ENCODE measurements around the gene CNTNAP5.

Gene CNTNAP5

DNA sequence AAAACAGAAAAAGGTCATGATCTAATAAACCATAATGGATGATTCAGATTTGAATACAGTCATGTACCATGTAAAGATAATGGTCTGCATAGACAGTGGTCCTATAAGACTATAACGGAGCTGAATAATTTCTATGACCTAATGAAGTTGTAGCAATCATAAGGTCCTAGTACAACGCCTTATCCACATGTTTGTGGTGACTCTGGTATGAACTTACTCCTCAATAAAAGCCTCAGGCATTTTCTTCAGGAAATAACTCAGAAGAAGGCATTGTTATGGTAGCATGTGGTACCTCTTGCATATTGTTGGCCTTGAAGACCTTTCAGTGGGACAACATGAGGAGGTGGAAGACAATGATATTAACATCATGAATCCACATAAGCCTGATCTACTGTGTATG, 883.3 kb downstream of the CNTNAP5 start:
- H3K36me3 Mint-ChIP-seq (ENCODE audit: low read depth) = no peaks in the 10 kb centered on the region
- DNase-seq (ENCODE audit: low spot score) = no peak
- H3K4me1 Mint-ChIP-seq (ENCODE audit: low read depth) = no peaks in the 10 kb centered on the region
- no peaks in the 10 kb centered on the region for H3K27me3 Mint-ChIP-seq (ENCODE audit: low read depth)
- no peak overlapping the region for H3K4me3 Mint-ChIP-seq
- peaks cover 5% of the 10 kb centered on the region for H3K9me3 Mint-ChIP-seq
- H3K27ac Mint-ChIP-seq = no peak overlapping the region

DNA sequence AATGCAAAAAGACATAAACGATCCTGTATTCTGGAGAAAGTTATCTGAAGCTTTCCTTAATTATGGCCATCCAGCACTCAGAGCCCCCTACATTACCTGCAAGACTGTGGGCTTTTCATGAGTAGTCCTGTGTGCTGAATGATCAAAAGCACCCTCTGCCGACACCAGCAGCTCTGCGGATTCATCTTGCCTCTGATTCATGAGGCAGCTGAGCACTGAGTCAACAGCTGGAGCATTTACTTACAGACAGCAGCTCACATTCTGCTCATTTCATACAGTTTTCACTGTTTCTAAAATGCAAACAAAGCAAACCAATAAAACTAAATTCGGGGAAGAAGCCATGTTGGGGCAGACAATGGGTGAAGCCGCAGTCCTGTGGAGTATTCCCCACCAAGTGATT, 886.5 kb downstream of the CNTNAP5 start:
- Mint-ChIP-seq H3K4me1 (ENCODE audit: low read depth) (no peaks in the 10 kb centered on the region), H3K9me3 (peaks cover 10% of the 10 kb centered on the region), H3K27me3 (ENCODE audit: low read depth) (no peaks in the 10 kb centered on the region), H3K4me3 (no peak overlapping the region), H3K27ac (no peak overlapping the region), H3K36me3 (ENCODE audit: low read depth) (no peaks in the 10 kb centered on the region)
- no peak for DNase-seq (ENCODE audit: low spot score)

DNA sequence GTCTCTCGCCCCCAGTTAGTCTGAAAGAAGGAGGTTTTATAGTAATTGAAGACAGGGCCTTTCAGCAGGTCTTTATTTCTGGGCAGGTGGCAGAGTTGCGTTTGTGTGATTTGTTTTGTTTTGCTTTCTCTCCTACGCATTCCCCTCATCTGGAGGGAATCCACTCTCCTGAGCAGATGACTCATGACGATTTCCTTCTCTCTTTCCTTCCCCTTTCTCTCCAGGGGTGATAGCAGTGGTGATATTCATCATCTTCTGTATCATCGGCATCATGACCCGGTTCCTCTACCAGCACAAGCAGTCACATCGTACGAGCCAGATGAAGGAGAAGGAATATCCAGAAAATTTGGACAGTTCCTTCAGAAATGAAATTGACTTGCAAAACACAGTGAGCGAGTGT, 888.8 kb downstream of the CNTNAP5 start:
- Mint-ChIP-seq H3K27me3 (ENCODE audit: low read depth) (no peaks in the 10 kb centered on the region), H3K27ac (no peak overlapping the region), H3K4me3 (no peak overlapping the region), H3K9me3 (peaks cover 23% of the 10 kb centered on the region), H3K36me3 (ENCODE audit: low read depth) (no peaks in the 10 kb centered on the region), H3K4me1 (ENCODE audit: low read depth) (no peaks in the 10 kb centered on the region)
- no peak for DNase-seq (ENCODE audit: low spot score)

DNA sequence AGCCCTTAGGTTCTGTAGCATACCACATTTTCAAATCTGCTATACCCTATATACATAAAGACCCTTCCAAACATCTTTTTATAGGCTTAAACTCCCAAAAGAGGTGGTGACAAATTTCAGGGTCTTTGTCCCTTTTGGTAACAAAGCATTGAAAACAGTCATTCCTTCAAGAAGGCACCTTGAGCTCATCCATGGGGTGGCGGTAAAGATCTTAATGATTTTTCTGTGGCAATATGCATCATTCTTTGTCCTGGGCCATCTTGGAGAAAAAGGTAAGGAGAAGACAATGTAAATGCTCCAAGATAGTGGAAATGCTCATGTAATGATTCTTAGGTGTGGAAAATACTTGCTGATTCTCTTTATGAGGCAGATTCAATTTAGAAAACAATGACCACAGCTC, 890.5 kb downstream of the CNTNAP5 start:
- no peaks in the 10 kb centered on the region for H3K27me3 Mint-ChIP-seq (ENCODE audit: low read depth)
- H3K27ac Mint-ChIP-seq = no peak overlapping the region
- peaks cover 30% of the 10 kb centered on the region for H3K9me3 Mint-ChIP-seq
- no peak for DNase-seq (ENCODE audit: low spot score)
- H3K4me1 Mint-ChIP-seq (ENCODE audit: low read depth) = no peaks in the 10 kb centered on the region
- no peak overlapping the region for H3K4me3 Mint-ChIP-seq
- H3K36me3 Mint-ChIP-seq (ENCODE audit: low read depth) = no peaks in the 10 kb centered on the region

DNA sequence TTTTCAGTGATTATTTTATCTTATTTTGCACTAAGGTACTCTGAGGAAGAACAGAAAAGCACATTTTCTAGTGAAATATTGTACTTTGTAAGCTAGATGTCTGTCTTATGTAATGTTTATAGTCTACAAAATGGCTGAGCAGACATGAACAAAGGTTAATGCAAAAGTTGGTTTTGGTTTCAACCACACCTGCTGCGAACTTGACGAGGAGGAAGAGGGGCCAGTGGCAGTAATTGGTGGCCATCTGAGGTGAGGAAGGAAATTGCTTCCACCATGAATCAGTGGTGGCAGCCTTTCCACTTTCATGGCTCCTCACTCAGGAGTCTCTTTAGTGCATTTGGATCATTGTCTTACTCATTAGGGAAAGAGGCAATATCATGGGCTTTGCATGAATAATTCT, 894.2 kb downstream of the CNTNAP5 start:
- Mint-ChIP-seq H3K9me3 (peaks cover 42% of the 10 kb centered on the region), H3K27ac (no peak overlapping the region), H3K4me1 (ENCODE audit: low read depth) (no peaks in the 10 kb centered on the region), H3K36me3 (ENCODE audit: low read depth) (no peaks in the 10 kb centered on the region), H3K4me3 (no peak overlapping the region), H3K27me3 (ENCODE audit: low read depth) (no peaks in the 10 kb centered on the region)
- no peak for DNase-seq (ENCODE audit: low spot score)

DNA sequence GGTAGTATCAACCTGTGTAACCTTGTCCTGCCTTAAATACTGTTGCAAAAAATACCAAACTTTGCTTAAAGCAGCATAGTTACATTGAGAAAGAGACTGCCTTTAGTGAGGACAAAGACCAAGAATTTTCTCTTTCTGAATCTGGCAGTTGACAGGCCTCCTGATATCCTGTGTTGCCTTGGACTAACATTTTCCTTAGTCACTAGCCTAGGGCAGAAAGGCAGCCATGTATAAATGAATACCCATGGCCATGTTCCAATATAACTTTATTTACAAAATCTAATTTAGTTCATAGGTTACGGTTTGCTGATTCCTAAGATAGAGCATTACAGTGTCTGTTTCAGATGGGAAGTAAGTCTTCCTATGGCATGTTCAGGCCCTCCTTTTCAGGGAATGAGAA, 895.4 kb downstream of the CNTNAP5 start:
- no peak for DNase-seq (ENCODE audit: low spot score)
- H3K4me1 Mint-ChIP-seq (ENCODE audit: low read depth) = no peaks in the 10 kb centered on the region
- no peaks in the 10 kb centered on the region for H3K36me3 Mint-ChIP-seq (ENCODE audit: low read depth)
- H3K27me3 Mint-ChIP-seq (ENCODE audit: low read depth) = no peaks in the 10 kb centered on the region
- H3K27ac Mint-ChIP-seq = no peak overlapping the region
- H3K4me3 Mint-ChIP-seq = no peak overlapping the region
- H3K9me3 Mint-ChIP-seq = peaks cover 42% of the 10 kb centered on the region

DNA sequence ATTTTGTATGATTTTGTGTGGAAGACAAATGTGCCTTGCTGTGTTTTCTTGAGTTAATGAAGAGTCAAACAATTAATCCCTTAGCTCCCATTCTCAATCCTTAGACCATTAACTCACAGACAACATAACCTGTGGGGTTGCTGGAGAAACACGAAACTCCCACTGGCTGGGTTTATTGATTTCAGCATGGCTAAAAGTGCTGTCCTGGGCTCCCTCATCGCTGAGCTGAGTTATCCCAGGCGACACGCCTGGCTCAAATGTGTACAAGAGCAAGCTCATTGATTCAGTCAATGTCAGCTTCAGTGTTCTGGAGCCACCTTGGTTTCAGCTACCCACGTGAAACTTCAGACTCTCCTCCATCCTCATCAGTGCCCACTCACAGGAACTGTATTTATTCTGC, 896.1 kb downstream of the CNTNAP5 start:
- H3K4me1 Mint-ChIP-seq (ENCODE audit: low read depth) = no peaks in the 10 kb centered on the region
- H3K36me3 Mint-ChIP-seq (ENCODE audit: low read depth) = no peaks in the 10 kb centered on the region
- DNase-seq (ENCODE audit: low spot score) = no peak
- H3K27ac Mint-ChIP-seq = no peak overlapping the region
- no peaks in the 10 kb centered on the region for H3K27me3 Mint-ChIP-seq (ENCODE audit: low read depth)
- H3K9me3 Mint-ChIP-seq = peaks cover 45% of the 10 kb centered on the region
- no peak overlapping the region for H3K4me3 Mint-ChIP-seq

DNA sequence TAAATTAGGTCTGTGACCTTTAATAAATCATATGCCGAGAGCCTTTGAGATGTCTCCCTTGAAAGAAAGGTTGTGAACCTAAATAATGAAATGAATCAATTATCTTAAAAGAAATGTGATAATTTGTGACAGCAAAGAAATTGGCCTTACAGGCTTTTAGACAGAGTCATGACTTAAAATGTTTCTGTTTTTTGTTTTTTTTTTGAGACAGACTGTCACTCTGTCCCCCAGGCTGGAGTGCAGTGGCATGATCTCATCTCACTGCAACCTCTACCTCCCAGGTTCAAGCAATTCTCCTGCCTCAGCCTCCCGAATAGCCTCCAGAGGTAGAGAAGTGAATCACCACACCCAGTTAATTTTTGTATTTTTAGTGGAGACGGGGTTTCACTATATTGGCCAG, 898.0 kb downstream of the CNTNAP5 start:
- H3K27ac Mint-ChIP-seq = no peak overlapping the region
- H3K9me3 Mint-ChIP-seq = peaks cover 40% of the 10 kb centered on the region
- no peaks in the 10 kb centered on the region for H3K27me3 Mint-ChIP-seq (ENCODE audit: low read depth)
- no peak overlapping the region for H3K4me3 Mint-ChIP-seq
- no peaks in the 10 kb centered on the region for H3K36me3 Mint-ChIP-seq (ENCODE audit: low read depth)
- no peaks in the 10 kb centered on the region for H3K4me1 Mint-ChIP-seq (ENCODE audit: low read depth)
- DNase-seq (ENCODE audit: low spot score) = no peak

DNA sequence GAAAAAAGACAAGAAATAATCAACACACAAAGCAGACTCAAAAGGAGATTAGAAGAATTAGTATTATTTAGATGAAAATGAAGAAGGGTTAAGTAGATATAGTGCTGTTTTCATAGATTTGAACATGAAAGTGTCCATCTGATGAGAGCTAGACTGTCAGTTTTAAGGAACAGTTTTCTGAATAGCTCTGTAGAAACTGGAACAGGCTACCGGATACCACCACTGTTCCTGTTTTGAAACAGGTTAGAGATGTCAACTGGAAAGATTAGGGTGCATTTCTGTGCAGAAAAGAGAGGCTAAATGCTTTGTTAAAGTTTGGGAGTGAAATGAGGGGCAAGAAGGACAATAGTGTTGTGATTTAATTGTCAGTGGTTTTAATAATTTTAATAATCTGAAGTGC, 908.8 kb downstream of the CNTNAP5 start:
- H3K4me3 Mint-ChIP-seq = no peak overlapping the region

DNA sequence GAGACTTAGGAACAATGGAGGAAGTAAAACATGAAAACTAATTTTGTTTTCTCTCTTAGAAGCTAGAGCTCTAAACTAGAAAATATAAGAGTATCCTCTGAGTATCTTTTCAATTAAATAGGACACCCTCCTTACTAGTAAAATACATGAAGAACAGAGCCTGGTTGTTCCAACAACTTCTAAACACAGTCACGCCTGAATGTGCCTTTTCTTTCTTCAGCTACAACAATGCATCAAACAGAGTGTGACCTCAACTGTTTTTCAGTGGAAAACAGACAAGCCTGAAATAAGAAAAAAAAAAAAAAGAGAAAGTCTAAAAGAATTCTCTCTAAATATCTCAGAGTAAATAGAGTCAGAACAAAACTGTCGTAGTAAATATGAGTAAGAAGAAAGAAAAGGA, 928.8 kb downstream of the CNTNAP5 start:
- Mint-ChIP-seq H3K27ac (no peak overlapping the region), H3K9me3 (peaks cover 31% of the 10 kb centered on the region), H3K4me3 (no peak overlapping the region), H3K27me3 (ENCODE audit: low read depth) (no peaks in the 10 kb centered on the region), H3K36me3 (ENCODE audit: low read depth) (no peaks in the 10 kb centered on the region), H3K4me1 (ENCODE audit: low read depth) (no peaks in the 10 kb centered on the region)
- no peak for DNase-seq (ENCODE audit: low spot score)

More for the DNA sequence above, 908.8 kb downstream of the CNTNAP5 start:
- H3K27ac Mint-ChIP-seq = no peak overlapping the region
- no peak for DNase-seq (ENCODE audit: low spot score)
- no peaks in the 10 kb centered on the region for H3K27me3 Mint-ChIP-seq (ENCODE audit: low read depth)
- H3K4me1 Mint-ChIP-seq (ENCODE audit: low read depth) = no peaks in the 10 kb centered on the region
- H3K9me3 Mint-ChIP-seq = peaks cover 9% of the 10 kb centered on the region
- H3K36me3 Mint-ChIP-seq (ENCODE audit: low read depth) = no peaks in the 10 kb centered on the region

DNA sequence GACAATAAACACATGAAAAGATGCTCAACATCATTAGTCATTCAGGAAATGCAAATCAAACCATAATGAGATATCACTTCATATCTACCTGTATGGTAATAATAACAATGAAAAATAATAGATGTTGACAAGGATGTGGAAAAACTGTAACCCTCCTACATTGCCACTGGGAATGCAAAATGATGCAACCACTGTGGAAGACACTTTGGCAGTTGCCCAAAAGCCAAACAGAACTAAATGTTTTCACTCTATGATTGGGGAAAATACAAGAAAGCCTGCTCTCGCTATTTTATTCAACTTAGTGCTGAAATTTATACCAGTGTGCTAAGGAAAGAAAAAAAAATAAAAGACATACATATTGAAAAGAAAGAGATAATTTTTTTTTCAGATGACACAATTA, 934.5 kb downstream of the CNTNAP5 start:
- Mint-ChIP-seq H3K36me3 (ENCODE audit: low read depth) (no peaks in the 10 kb centered on the region), H3K9me3 (peaks cover 15% of the 10 kb centered on the region), H3K4me1 (ENCODE audit: low read depth) (no peaks in the 10 kb centered on the region), H3K27ac (no peak overlapping the region), H3K4me3 (no peak overlapping the region), H3K27me3 (ENCODE audit: low read depth) (no peaks in the 10 kb centered on the region)
- no peak for DNase-seq (ENCODE audit: low spot score)

DNA sequence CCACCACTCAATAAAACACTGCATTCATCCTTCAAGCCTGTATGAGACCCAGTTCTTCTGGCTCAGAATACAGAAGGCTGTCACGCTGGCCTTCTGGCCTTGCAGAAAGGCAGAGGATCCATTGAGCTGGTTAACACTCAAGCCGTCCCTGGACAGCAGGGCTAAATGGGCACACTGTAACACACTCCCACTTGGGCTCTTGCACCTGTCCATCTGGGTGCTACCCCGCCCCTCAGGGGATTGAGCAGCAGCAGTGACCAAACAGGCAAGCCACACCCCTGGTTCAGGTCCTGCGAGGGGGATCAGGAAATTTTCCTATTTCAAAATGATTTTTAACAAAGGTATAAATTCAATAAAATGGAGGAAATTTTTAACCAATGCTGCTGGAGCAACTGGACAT, 936.0 kb downstream of the CNTNAP5 start:
- Mint-ChIP-seq H3K4me1 (ENCODE audit: low read depth) (no peaks in the 10 kb centered on the region), H3K27ac (no peak overlapping the region)

More for the DNA sequence above, 936.0 kb downstream of the CNTNAP5 start:
- H3K4me3 Mint-ChIP-seq = no peak overlapping the region
- no peaks in the 10 kb centered on the region for H3K27me3 Mint-ChIP-seq (ENCODE audit: low read depth)
- peaks cover 6% of the 10 kb centered on the region for H3K9me3 Mint-ChIP-seq
- DNase-seq (ENCODE audit: low spot score) = no peak
- H3K36me3 Mint-ChIP-seq (ENCODE audit: low read depth) = no peaks in the 10 kb centered on the region
